ENCODE results near the gene NAGPA.

DNA sequence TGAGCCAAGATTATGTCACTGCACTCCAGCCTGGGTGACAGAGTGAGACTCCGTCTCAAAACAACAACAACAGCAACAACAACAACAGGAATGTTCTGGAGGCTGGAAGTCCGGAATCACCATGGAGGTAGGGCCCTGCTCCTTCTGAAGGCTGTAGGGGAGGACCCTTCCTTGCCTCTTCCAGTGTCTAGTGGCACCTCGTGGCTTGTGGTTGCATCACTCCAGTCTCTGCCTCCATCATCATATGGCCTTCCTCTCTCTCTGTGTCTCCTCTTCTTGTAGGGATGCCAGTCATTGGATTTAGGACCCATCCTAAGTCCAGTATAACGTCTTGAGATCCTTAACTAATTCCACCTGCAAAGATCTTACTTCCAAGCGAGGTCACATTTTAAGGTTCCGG, 14.0 kb downstream of the NAGPA start:
- TF ChIP-seq, protein P1, sequence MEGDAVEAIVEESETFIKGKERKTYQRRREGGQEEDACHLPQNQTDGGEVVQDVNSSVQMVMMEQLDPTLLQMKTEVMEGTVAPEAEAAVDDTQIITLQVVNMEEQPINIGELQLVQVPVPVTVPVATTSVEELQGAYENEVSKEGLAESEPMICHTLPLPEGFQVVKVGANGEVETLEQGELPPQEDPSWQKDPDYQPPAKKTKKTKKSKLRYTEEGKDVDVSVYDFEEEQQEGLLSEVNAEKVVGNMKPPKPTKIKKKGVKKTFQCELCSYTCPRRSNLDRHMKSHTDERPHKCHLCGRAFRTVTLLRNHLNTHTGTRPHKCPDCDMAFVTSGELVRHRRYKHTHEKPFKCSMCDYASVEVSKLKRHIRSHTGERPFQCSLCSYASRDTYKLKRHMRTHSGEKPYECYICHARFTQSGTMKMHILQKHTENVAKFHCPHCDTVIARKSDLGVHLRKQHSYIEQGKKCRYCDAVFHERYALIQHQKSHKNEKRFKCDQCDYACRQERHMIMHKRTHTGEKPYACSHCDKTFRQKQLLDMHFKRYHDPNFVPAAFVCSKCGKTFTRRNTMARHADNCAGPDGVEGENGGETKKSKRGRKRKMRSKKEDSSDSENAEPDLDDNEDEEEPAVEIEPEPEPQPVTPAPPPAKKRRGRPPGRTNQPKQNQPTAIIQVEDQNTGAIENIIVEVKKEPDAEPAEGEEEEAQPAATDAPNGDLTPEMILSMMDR (IDR thresholded peaks at IDR 0.05): no peak
- no peak for TF ChIP-seq POLR2A (IDR thresholded peaks at IDR 0.05)

Data from esophagus squamous epithelium (tissue), 4 donors.